HFFc6 (cell line): ENCODE results near the gene PRKAR1B. TPM values are rescaled to one million over a fixed set of nuclear protein-coding genes. Genes with fewer than 3 reads are reported as not detected.

Experiments
- DNase-seq: peaks from one replicate; pipeline ENCODE4 v3.0.0-alpha.2; 2018
- H3K27ac Mint-ChIP-seq: 2 replicates; pipeline ENCODE4 v1.8.0; 2020; ENCODE audit warnings: mild to moderate bottlenecking, mixed read lengths
- H3K27me3 Mint-ChIP-seq: 2 replicates; pipeline ENCODE4 v1.8.0; 2021; ENCODE audit warnings: mild to moderate bottlenecking, moderate library complexity, mixed read lengths; ENCODE audit not compliant: insufficient read depth
- H3K36me3 Mint-ChIP-seq: 2 replicates; pipeline ENCODE4 v1.8.0; 2021; ENCODE audit warnings: low read depth, mixed read lengths
- H3K4me1 Mint-ChIP-seq: 2 replicates; pipeline ENCODE4 v1.8.0; 2020; ENCODE audit warnings: low read depth, mixed read lengths
- H3K4me3 Mint-ChIP-seq: 2 replicates; pipeline ENCODE4 v1.8.0; 2020; ENCODE audit warnings: mild to moderate bottlenecking, moderate library complexity, mixed read lengths
- H3K9me3 Mint-ChIP-seq: 2 replicates; pipeline ENCODE4 v1.8.0; 2020; ENCODE audit warnings: mild to moderate bottlenecking, mixed read lengths
- total RNA-seq, 6 experiments: library from RNA; stranded (reverse); fragmentation: NEBNext Ultra II Directional; extraction: Animal tissue kit (Norgen Biotek cat#: 25700); gene quantifications; 2 replicates in 1 of 6; 3 replicates in 5 of 6; pipeline ENCODE4 v1.2.3, GENCODE V29; 2021
- TF ChIP-seq, protein P1 (sequence below): fragments of 200-600 bp; sonication (generic); IDR thresholded peaks from 2 replicates; pipeline ENCODE4 v1.5.0; 2021; ENCODE audit warnings: antibody characterized with exemption, mild to moderate bottlenecking

PRKAR1B gene
- total RNA-seq, 6 experiments from 2014 or later, result 15.5 to 22.7 (median 17.1) TPM

DNA sequence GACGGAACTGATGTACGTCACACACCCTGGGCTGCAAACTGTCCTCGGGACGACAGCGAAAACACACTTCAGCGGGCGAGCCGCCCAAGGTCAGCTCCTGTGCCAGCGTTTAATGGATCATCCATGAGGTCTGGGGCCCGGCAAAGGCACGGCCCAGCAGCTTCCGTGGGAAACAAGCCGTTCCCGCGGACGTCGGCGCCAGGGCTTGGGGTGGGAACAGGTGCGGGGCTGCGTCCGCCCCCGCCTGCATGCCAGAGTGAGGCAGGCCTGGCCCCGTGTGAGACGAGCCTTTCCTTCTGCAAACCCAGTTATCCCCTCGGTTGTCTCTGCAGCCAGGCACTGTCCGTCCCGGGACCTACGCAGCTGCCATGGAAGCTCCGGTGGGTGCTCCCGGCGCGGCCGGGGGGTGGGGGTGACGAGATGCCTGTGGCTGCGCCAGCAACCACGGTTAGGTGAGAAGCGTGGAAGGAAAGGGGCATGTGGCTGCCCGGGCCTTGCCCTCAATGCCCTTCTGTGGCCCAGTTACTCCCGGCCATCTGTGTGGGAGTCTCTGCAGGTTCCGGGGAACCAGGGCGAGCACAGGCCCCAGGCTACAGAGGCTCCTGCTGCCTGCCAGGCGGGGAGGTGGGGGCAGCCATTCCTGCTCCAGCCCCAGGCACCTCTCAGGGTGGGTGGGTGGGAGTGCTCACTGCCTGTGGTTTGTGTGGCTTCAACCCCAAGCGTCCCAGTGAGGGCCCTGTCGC, 165.3 kb downstream of the PRKAR1B start:
- Mint-ChIP-seq H3K27me3 (no peaks in the 10 kb centered on the region; the same call in 1 of the 2 replicates), H3K4me3 (no peak overlapping the region), H3K27ac (no peak overlapping the region), H3K36me3 (0 out of 2 replicates have a peak, but pooled peaks cover 4% of the 10 kb centered on the region), H3K9me3 (peaks cover 6% of the 10 kb centered on the region; the same call in 1 of the 2 replicates), H3K4me1 (no peaks in the 10 kb centered on the region)
- no peak for DNase-seq
- TF ChIP-seq, protein P1, sequence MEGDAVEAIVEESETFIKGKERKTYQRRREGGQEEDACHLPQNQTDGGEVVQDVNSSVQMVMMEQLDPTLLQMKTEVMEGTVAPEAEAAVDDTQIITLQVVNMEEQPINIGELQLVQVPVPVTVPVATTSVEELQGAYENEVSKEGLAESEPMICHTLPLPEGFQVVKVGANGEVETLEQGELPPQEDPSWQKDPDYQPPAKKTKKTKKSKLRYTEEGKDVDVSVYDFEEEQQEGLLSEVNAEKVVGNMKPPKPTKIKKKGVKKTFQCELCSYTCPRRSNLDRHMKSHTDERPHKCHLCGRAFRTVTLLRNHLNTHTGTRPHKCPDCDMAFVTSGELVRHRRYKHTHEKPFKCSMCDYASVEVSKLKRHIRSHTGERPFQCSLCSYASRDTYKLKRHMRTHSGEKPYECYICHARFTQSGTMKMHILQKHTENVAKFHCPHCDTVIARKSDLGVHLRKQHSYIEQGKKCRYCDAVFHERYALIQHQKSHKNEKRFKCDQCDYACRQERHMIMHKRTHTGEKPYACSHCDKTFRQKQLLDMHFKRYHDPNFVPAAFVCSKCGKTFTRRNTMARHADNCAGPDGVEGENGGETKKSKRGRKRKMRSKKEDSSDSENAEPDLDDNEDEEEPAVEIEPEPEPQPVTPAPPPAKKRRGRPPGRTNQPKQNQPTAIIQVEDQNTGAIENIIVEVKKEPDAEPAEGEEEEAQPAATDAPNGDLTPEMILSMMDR, result no peak

DNA sequence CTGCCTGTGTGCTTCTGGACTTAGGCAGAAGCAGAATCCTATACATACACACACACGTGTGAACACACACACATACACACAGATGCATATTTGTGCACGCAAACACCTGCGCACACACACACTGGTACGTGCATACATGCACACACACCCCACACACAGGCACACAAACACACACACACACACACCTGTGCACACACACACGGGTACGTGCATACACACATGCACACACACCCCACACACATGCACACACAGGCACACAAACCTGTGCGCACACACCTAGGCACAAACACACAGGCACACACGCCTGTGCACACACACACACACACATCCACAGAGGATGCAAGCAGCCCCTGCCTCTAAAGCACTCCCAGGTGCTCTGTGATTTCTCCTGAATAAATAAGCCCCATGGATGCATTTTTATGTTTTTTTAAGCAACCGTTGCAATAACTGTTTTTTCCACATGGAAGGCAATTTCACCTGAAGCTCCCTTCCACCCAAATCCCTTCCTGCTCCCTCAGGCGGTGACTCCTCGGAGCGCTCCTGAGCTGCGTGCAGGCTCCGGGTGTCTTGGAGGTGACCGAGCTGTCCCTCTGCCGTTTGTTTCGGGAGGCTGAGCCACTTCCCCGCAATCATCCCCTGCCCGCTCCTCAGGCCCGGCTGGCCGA, 166.0 kb downstream of the PRKAR1B start:
- H3K36me3 Mint-ChIP-seq, result 0 out of 2 replicates have a peak, but pooled peaks cover 4% of the 10 kb centered on the region
- H3K4me1 Mint-ChIP-seq, result no peaks in the 10 kb centered on the region
- H3K4me3 Mint-ChIP-seq, result no peak overlapping the region
- TF ChIP-seq, protein P1, result no peak
- H3K9me3 Mint-ChIP-seq, result peaks cover 6% of the 10 kb centered on the region; the same call in 1 of the 2 replicates
- no peak overlapping the region for H3K27ac Mint-ChIP-seq
- H3K27me3 Mint-ChIP-seq, result no peaks in the 10 kb centered on the region; the same call in 1 of the 2 replicates
- no peak for DNase-seq

DNA sequence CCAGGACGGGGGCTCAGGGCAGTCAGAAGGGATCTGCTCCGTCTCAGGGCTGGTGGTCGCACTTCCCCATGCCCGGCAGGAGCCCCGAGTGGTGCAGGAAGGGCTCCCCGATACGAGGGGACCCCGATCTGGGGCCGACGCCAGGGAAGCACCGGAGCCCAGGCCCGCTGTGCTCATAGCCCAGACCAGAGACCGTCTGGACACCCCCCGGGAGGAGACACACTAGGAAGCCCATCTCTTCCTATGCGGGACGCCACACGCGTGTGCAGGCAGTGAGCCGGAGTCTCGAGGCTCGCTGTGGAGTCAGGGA, 167.7 kb downstream of the PRKAR1B start:
- Mint-ChIP-seq H3K36me3 (0 out of 2 replicates have a peak, but pooled peaks cover 4% of the 10 kb centered on the region), H3K4me1 (no peaks in the 10 kb centered on the region), H3K27ac (no peak overlapping the region), H3K9me3 (peaks cover 6% of the 10 kb centered on the region; the same call in 1 of the 2 replicates), H3K4me3 (no peak overlapping the region), H3K27me3 (no peaks in the 10 kb centered on the region; the same call in 1 of the 2 replicates)
- DNase-seq, result no peak
- TF ChIP-seq, protein P1, result no peak

GRCh38 chr7:557558-557881, 169.6 kb downstream of the PRKAR1B start:
- DNase-seq, result no peak
- Mint-ChIP-seq H3K4me3 (no peak overlapping the region), H3K36me3 (0 out of 2 replicates have a peak, but pooled peaks cover under 1% of the 10 kb centered on the region), H3K9me3 (peaks cover 6% of the 10 kb centered on the region; the same call in 1 of the 2 replicates), H3K27me3 (no peaks in the 10 kb centered on the region; the same call in 1 of the 2 replicates), H3K27ac (no peak overlapping the region), H3K4me1 (no peaks in the 10 kb centered on the region)
- TF ChIP-seq, protein P1, result no peak

GRCh38 chr7:556837-557557, 170.1 kb downstream of the PRKAR1B start:
- no peaks in the 10 kb centered on the region for H3K4me1 Mint-ChIP-seq
- no peaks in the 10 kb centered on the region for H3K36me3 Mint-ChIP-seq
- no peaks in the 10 kb centered on the region; the same call in 1 of the 2 replicates for H3K27me3 Mint-ChIP-seq
- no peak for DNase-seq
- peaks cover 6% of the 10 kb centered on the region; the same call in 1 of the 2 replicates for H3K9me3 Mint-ChIP-seq
- no peak overlapping the region for H3K27ac Mint-ChIP-seq
- TF ChIP-seq, protein P1, result no peak
- H3K4me3 Mint-ChIP-seq, result no peak overlapping the region
